MM.1S (cell line): ENCODE measurements around the gene THAP7.

Source experiments
- DNase-seq: peaks from one replicate; pipeline ENCODE4 v3.0.0-alpha.2; 2015
- H2AFZ ChIP-seq: fragments of 300-600 bp; sonication (generic); 2 replicates; pipeline ENCODE4 v1.6.0; 2016; ENCODE audit warnings: antibody characterized with exemption, low read length
- H3F3A ChIP-seq: fragments of 300-600 bp; sonication (generic); 2 replicates; pipeline ENCODE4 v1.6.1; 2016; ENCODE audit warnings: mild to moderate bottlenecking, antibody characterized with exemption, low read length, moderate library complexity, mixed read lengths; ENCODE audit not compliant: insufficient read depth
- H3K27ac ChIP-seq: fragments of 300-600 bp; sonication (generic); 2 replicates; pipeline ENCODE4 v1.5.1; 2016; ENCODE audit warnings: mild to moderate bottlenecking, low read length
- H3K27me3 ChIP-seq: fragments of 300-600 bp; sonication (generic); replicated peaks from 2 replicates; pipeline ENCODE4 v1.6.0; 2016; ENCODE audit warnings: low read length; ENCODE audit not compliant: insufficient read depth
- H3K36me3 ChIP-seq: fragments of 300-600 bp; sonication (generic); replicated peaks from 2 replicates; pipeline ENCODE4 v1.6.1; 2016; ENCODE audit warnings: mild to moderate bottlenecking, low read length, mixed read lengths; ENCODE audit not compliant: insufficient read depth
- H3K4me1 ChIP-seq: fragments of 300-600 bp; sonication (generic); 2 replicates; pipeline ENCODE4 v1.6.1; 2016; ENCODE audit warnings: low read length, mixed read lengths
- H3K4me2 ChIP-seq: fragments of 300-600 bp; sonication (generic); 2 replicates; pipeline ENCODE4 v1.6.0; 2016; ENCODE audit warnings: low read depth, low read length
- H3K4me3 ChIP-seq: fragments of 300-600 bp; sonication (generic); 2 replicates; pipeline ENCODE4 v1.5.1; 2016; ENCODE audit warnings: low read length, mixed read lengths
- H3K79me2 ChIP-seq: fragments of 300-600 bp; sonication (generic); 2 replicates; pipeline ENCODE4 v1.6.1; 2016; ENCODE audit warnings: mixed run types, low read length, mixed read lengths
- H3K9ac ChIP-seq: fragments of 300-600 bp; sonication (generic); 2 replicates; pipeline ENCODE4 v1.6.1; 2016; ENCODE audit warnings: low read length, mixed read lengths
- H3K9me2 ChIP-seq: fragments of 300-600 bp; sonication (generic); replicated peaks from 2 replicates; pipeline ENCODE4 v1.6.1; 2016; ENCODE audit warnings: mild to moderate bottlenecking, low read length, mixed read lengths; ENCODE audit not compliant: insufficient read depth
- H3K9me3 ChIP-seq: fragments of 300-600 bp; sonication (generic); replicated peaks from 2 replicates; pipeline ENCODE4 v1.6.1; 2016; ENCODE audit warnings: mild to moderate bottlenecking, low read length, mixed read lengths; ENCODE audit not compliant: insufficient read depth
- H4K20me1 ChIP-seq: fragments of 300-600 bp; sonication (generic); 2 replicates; pipeline ENCODE4 v1.6.1; 2016; ENCODE audit warnings: mild to moderate bottlenecking, low read length, moderate library complexity, mixed read lengths; ENCODE audit not compliant: insufficient read depth
- EZH2 ChIP-seq: fragments of 300-600 bp; sonication (generic); optimal IDR thresholded peaks from 2 replicates; pipeline ENCODE3; 2017; ENCODE audit warnings: low read depth, mild to moderate bottlenecking, antibody characterized with exemption, low read length, mixed read lengths
- EZH2phosphoT487 ChIP-seq: fragments of 300-600 bp; sonication (generic); IDR thresholded peaks from 2 replicates; pipeline ENCODE4 v1.6.1; 2018; ENCODE audit warnings: antibody characterized with exemption, low read length
- TF ChIP-seq, protein P1 (sequence below): fragments of 300-600 bp; sonication (generic); IDR thresholded peaks from 2 replicates; pipeline ENCODE4 v1.5.1; 2016; ENCODE audit warnings: antibody characterized with exemption, low read length, mixed read lengths

THAP7 gene

GRCh38 chr22:20975541-20976290 lies 26.2 kb downstream of the THAP7 start:
- Histone ChIP-seq H3K9me3 (no peaks in the 10 kb centered on the region), H3K27me3 (peaks cover 49% of the 10 kb centered on the region), H3K9ac (no peak overlapping the region), H3F3A (no peaks in the 10 kb centered on the region), H3K27ac (no peak overlapping the region), H3K36me3 (no peaks in the 10 kb centered on the region), H4K20me1 (no peaks in the 10 kb centered on the region), H2AFZ (no peak overlapping the region), H3K4me1 (no peaks in the 10 kb centered on the region), H3K79me2 (no peaks in the 10 kb centered on the region), H3K4me2 (no peak overlapping the region), H3K9me2 (no peaks in the 10 kb centered on the region), H3K4me3 (no peak overlapping the region)
- no peak for DNase-seq
- TF ChIP-seq EZH2phosphoT487 (no peak), EZH2 (no peak)
- TF ChIP-seq, protein P1, sequence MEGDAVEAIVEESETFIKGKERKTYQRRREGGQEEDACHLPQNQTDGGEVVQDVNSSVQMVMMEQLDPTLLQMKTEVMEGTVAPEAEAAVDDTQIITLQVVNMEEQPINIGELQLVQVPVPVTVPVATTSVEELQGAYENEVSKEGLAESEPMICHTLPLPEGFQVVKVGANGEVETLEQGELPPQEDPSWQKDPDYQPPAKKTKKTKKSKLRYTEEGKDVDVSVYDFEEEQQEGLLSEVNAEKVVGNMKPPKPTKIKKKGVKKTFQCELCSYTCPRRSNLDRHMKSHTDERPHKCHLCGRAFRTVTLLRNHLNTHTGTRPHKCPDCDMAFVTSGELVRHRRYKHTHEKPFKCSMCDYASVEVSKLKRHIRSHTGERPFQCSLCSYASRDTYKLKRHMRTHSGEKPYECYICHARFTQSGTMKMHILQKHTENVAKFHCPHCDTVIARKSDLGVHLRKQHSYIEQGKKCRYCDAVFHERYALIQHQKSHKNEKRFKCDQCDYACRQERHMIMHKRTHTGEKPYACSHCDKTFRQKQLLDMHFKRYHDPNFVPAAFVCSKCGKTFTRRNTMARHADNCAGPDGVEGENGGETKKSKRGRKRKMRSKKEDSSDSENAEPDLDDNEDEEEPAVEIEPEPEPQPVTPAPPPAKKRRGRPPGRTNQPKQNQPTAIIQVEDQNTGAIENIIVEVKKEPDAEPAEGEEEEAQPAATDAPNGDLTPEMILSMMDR = no peak

GRCh38 chr22:20974336-20974955 lies 27.5 kb downstream of the THAP7 start:
- H3F3A ChIP-seq = no peaks in the 10 kb centered on the region
- H3K4me3 ChIP-seq = no peak overlapping the region
- TF ChIP-seq, protein P1 = no peak
- no peak for TF ChIP-seq EZH2phosphoT487
- no peak for TF ChIP-seq EZH2
- H3K9me3 ChIP-seq = no peaks in the 10 kb centered on the region
- H4K20me1 ChIP-seq = no peaks in the 10 kb centered on the region
- H3K27me3 ChIP-seq = peaks cover 49% of the 10 kb centered on the region
- no peaks in the 10 kb centered on the region for H3K36me3 ChIP-seq
- no peak for DNase-seq
- H3K9ac ChIP-seq = no peak overlapping the region
- H3K79me2 ChIP-seq = no peaks in the 10 kb centered on the region
- no peak overlapping the region for H2AFZ ChIP-seq
- H3K27ac ChIP-seq = no peak overlapping the region
- H3K4me1 ChIP-seq = no peaks in the 10 kb centered on the region
- no peaks in the 10 kb centered on the region for H3K9me2 ChIP-seq
- no peak overlapping the region for H3K4me2 ChIP-seq

- no peak overlapping the region for H3K4me3 ChIP-seq
- H4K20me1 ChIP-seq = no peaks in the 10 kb centered on the region
- peaks cover 49% of the 10 kb centered on the region for H3K27me3 ChIP-seq
- H3K9me2 ChIP-seq = no peaks in the 10 kb centered on the region
- H3K36me3 ChIP-seq = no peaks in the 10 kb centered on the region
- H3K9me3 ChIP-seq = no peaks in the 10 kb centered on the region
- no peaks in the 10 kb centered on the region for H3K79me2 ChIP-seq
- H3K4me2 ChIP-seq = no peak overlapping the region
- H2AFZ ChIP-seq = no peak overlapping the region
- TF ChIP-seq EZH2 (no peak), EZH2phosphoT487 (no peak)
- TF ChIP-seq, protein P1 = no peak
- no peak overlapping the region for H3K9ac ChIP-seq
- H3F3A ChIP-seq = no peaks in the 10 kb centered on the region
- no peaks in the 10 kb centered on the region for H3K4me1 ChIP-seq
- DNase-seq = no peak
- H3K27ac ChIP-seq = no peak overlapping the region
Observed at GRCh38 chr22:20973634-20974286, 28.2 kb downstream of the THAP7 start.
